Brain microvascular endothelial cell (primary cell): ENCODE results near the gene ARHGAP42.

ENCODE experiments used
- DNase-seq: peaks from one replicate; pipeline ENCODE4 v3.0.0-alpha.2; 2020
- H3K27ac ChIP-seq: fragments of 250-450 bp; sonication (Bioruptor Pico); 2 replicates; pipeline ENCODE4 v1.5.1; 2020; ENCODE audit warnings: mild to moderate bottlenecking, moderate library complexity
- H3K27me3 ChIP-seq: fragments of 250-450 bp; sonication (Bioruptor Pico); replicated peaks from 2 replicates; pipeline ENCODE4 v1.5.1; 2020; ENCODE audit warnings: mild to moderate bottlenecking
- H3K36me3 ChIP-seq: fragments of 250-450 bp; sonication (Bioruptor Pico); replicated peaks from 2 replicates; pipeline ENCODE4 v1.5.1; 2020; ENCODE audit warnings: mild to moderate bottlenecking
- H3K4me3 ChIP-seq: 2 replicates; pipeline ENCODE4 v1.5.1; 2011; ENCODE audit warnings: low read depth, mild to moderate bottlenecking, control low read depth, low read length, moderate library complexity
- CTCF ChIP-seq: IDR thresholded peaks from 2 replicates; pipeline ENCODE4 v1.5.1; 2011; ENCODE audit warnings: low read depth, mild to moderate bottlenecking, moderate library complexity, low read length, control low read depth, inconsistent platforms; ENCODE audit errors: missing control alignments
- in situ Hi-C: cut with HindIII; loops from 2 replicates; pipeline ENCODE4 v1.10.0; 2017; ENCODE audit warnings: low sequenced_read_pairs, low pct_ligation_motif_present

The ARHGAP42 gene

GRCh38 chr11:100827934-100828661 is 141.0 kb downstream of the ARHGAP42 start:
- in situ Hi-C loops: no loop called here

GRCh38 chr11:100830274-100830673 is 143.2 kb downstream of the ARHGAP42 start:
- in situ Hi-C loops: no loop called here
- Histone ChIP-seq H3K27ac (no peak overlapping the region), H3K4me3 (no peak overlapping the region), H3K27me3 (no peaks in the 10 kb centered on the region), H3K36me3 (no peaks in the 10 kb centered on the region)
- DNase-seq: peak; percentile 24
- no peak for TF ChIP-seq CTCF

More at GRCh38 chr11:100827934-100828661, 141.0 kb downstream of the ARHGAP42 start:
- no peaks in the 10 kb centered on the region for H3K36me3 ChIP-seq
- H3K27ac ChIP-seq: no peak overlapping the region
- no peak overlapping the region for H3K4me3 ChIP-seq
- peak; percentile 66 for DNase-seq
- TF ChIP-seq CTCF: peak; percentile 63
- H3K27me3 ChIP-seq: no peaks in the 10 kb centered on the region

DNA sequence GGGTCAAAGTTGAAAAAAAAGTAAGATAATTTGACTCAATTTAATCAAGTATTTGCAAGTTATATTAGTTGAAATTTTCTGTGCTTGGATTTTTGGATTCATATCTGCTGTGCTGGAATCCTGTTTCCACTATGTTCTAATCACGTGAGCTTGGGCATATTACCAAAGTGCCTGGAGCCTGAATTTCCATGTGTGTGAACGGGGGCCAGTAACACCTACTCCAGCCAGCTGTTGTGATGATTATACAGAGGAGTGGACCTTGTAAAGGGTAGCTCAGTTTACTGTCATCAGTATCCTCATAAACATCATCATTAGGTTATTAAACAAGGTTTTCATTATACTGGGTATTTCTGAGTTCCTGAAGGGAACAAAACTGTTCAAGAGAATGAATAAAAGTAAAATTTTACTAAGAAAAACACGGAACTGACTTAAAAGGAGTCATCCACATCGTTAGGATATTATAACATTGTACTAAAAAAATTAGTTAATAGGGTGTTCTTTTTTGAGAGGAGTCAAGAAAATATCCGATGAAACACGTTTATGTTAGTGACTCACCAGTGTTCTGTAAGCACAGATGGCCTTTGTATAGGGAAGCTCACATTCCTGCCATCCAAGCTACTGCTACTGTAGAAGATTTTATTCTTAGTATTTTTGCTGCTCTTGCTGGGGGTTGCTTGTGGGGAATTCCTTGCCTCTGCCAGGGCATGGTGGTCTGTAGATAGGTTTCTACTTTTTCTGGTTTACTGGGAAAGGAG is 144.1 kb downstream of the ARHGAP42 start:
- H3K4me3 ChIP-seq: no peak overlapping the region
- TF ChIP-seq CTCF: no peak
- no peaks in the 10 kb centered on the region for H3K27me3 ChIP-seq
- H3K27ac ChIP-seq: peak overlapping the region; percentile 10
- in situ Hi-C loops: no loop called here
- no peaks in the 10 kb centered on the region for H3K36me3 ChIP-seq
- peak; percentile 42 for DNase-seq

GRCh38 chr11:100831929-100832494 is 144.9 kb downstream of the ARHGAP42 start:
- peak; percentile 4 for DNase-seq
- Histone ChIP-seq H3K27me3 (no peaks in the 10 kb centered on the region), H3K27ac (no peak overlapping the region), H3K4me3 (no peak overlapping the region), H3K36me3 (no peaks in the 10 kb centered on the region)
- in situ Hi-C loops: no loop called here
- no peak for TF ChIP-seq CTCF

- H3K27me3 ChIP-seq: no peaks in the 10 kb centered on the region
- no peak for TF ChIP-seq CTCF
- in situ Hi-C loops: no loop called here
- H3K36me3 ChIP-seq: no peaks in the 10 kb centered on the region
- H3K4me3 ChIP-seq: no peak overlapping the region
- no peak overlapping the region for H3K27ac ChIP-seq
- DNase-seq: no peak
Observed at GRCh38 chr11:100832829-100833228, 145.7 kb downstream of the ARHGAP42 start.
